SK-N-SH treated with all-trans-retinoic acid at 6 μM for 48 hours (cell line): ENCODE data around the gene FNIP1.

Experiments
- ATAC-seq: fragments of 200-7000 bp; cut with Tn5 transposase; 3 replicates; pipeline ENCODE4 v1.9.1; 2020; ENCODE audit warnings: mild to moderate bottlenecking, moderate library complexity
- ARNTL ChIP-seq: fragments of 450-650 bp; formaldehyde crosslinking; IDR thresholded peaks from 2 replicates; pipeline ENCODE4 v1.5.0; 2020; ENCODE audit warnings: low read depth, mild to moderate bottlenecking, moderate library complexity, borderline replicate concordance
- CREB5 ChIP-seq: fragments of 250-450 bp; sonication (Bioruptor Pico); IDR thresholded peaks from 2 replicates; pipeline ENCODE4 v1.5.1; 2020; ENCODE audit warnings: low read depth, mild to moderate bottlenecking, moderate library complexity
- ESRRG ChIP-seq: fragments of 250-450 bp; sonication (Bioruptor Pico); IDR thresholded peaks from 2 replicates; pipeline ENCODE4 v1.6.1; 2021; ENCODE audit warnings: mild to moderate bottlenecking
- GLIS3 ChIP-seq: fragments of 250-450 bp; sonication (Bioruptor Pico); IDR thresholded peaks from 2 replicates; pipeline ENCODE4 v1.5.0; 2020; ENCODE audit warnings: mild to moderate bottlenecking, moderate library complexity
- ISL1 ChIP-seq: fragments of 250-450 bp; sonication (Bioruptor Pico); IDR thresholded peaks from 2 replicates; pipeline ENCODE4 v2.1.2; 2022; ENCODE audit warnings: mild to moderate bottlenecking, moderate library complexity
- OSR1 ChIP-seq: fragments of 250-450 bp; sonication (Bioruptor Pico); IDR thresholded peaks from 2 replicates; pipeline ENCODE4 v1.8.0; 2022; ENCODE audit warnings: moderate library complexity, mild to moderate bottlenecking, inconsistent platforms
- PATZ1 ChIP-seq: fragments of 250-450 bp; sonication (Bioruptor Pico); IDR thresholded peaks from 2 replicates; pipeline ENCODE4 v1.8.0; 2020; ENCODE audit warnings: mild to moderate bottlenecking, moderate library complexity, borderline replicate concordance
- POU6F1 ChIP-seq: fragments of 250-450 bp; sonication (Bioruptor Pico); IDR thresholded peaks from 2 replicates; pipeline ENCODE4 v1.8.0; 2021; ENCODE audit warnings: low read depth, mild to moderate bottlenecking, moderate library complexity, borderline replicate concordance
- PPARA ChIP-seq: fragments of 250-450 bp; sonication (Bioruptor Pico); IDR thresholded peaks from 2 replicates; pipeline ENCODE4 v1.5.0; 2020; ENCODE audit warnings: mild to moderate bottlenecking, borderline replicate concordance
- RARB ChIP-seq: fragments of 250-450 bp; sonication (Bioruptor Pico); IDR thresholded peaks from 2 replicates; pipeline ENCODE4 v1.8.0; 2021; ENCODE audit warnings: mild to moderate bottlenecking, moderate library complexity
- SNAI2 ChIP-seq: fragments of 250-450 bp; sonication (Bioruptor Pico); IDR thresholded peaks from 2 replicates; pipeline ENCODE4 v1.5.0; 2020; ENCODE audit warnings: mild to moderate bottlenecking, moderate library complexity
- TCF4 ChIP-seq: fragments of 250-450 bp; sonication (Bioruptor Pico); IDR thresholded peaks from 2 replicates; pipeline ENCODE4 v1.8.0; 2021; ENCODE audit warnings: mild to moderate bottlenecking, moderate library complexity, borderline replicate concordance
- TOX ChIP-seq: fragments of 250-450 bp; sonication (Bioruptor Pico); IDR thresholded peaks from 2 replicates; pipeline ENCODE4 v1.8.0; 2021; ENCODE audit warnings: mild to moderate bottlenecking, moderate library complexity, borderline replicate concordance
- TSHZ2 ChIP-seq: fragments of 250-450 bp; sonication (Bioruptor Pico); IDR thresholded peaks from 2 replicates; pipeline ENCODE4 v1.5.0; 2020; ENCODE audit warnings: mild to moderate bottlenecking, moderate library complexity
- ZC3H10 ChIP-seq: fragments of 250-450 bp; sonication (Bioruptor Pico); IDR thresholded peaks from 2 replicates; pipeline ENCODE4 v1.5.1; 2021; ENCODE audit warnings: mild to moderate bottlenecking, moderate library complexity
- ZFP3 ChIP-seq: fragments of 250-450 bp; sonication (Bioruptor Pico); IDR thresholded peaks from 2 replicates; pipeline ENCODE4 v1.5.0; 2020; ENCODE audit warnings: mild to moderate bottlenecking, moderate library complexity
- ZFP30 ChIP-seq: fragments of 450-650 bp; formaldehyde crosslinking; IDR thresholded peaks from 2 replicates; pipeline ENCODE4 v1.5.0; 2022; ENCODE audit warnings: mild to moderate bottlenecking, moderate library complexity
- ZNF565 ChIP-seq: fragments of 450-650 bp; formaldehyde crosslinking; conservative IDR thresholded peaks from 2 replicates; pipeline ENCODE4 v1.5.0; 2020; ENCODE audit warnings: low read depth, mild to moderate bottlenecking, moderate library complexity
- ZNF70 ChIP-seq: fragments of 450-650 bp; formaldehyde crosslinking; IDR thresholded peaks from 2 replicates; pipeline ENCODE4 v1.5.0; 2020; ENCODE audit warnings: mild to moderate bottlenecking, moderate library complexity
- ZNF8 ChIP-seq: fragments of 450-650 bp; formaldehyde crosslinking; IDR thresholded peaks from 2 replicates; pipeline ENCODE4 v1.5.0; 2020; ENCODE audit warnings: mild to moderate bottlenecking, moderate library complexity

FNIP1 gene

GRCh38 chr5:131787736-131788135 is 9.1 kb downstream of the FNIP1 start:
- no peak for ATAC-seq
- TF ChIP-seq PATZ1 (CRISPR knock-in tag) (no peak), ZNF8 (no peak), SNAI2 (CRISPR knock-in tag) (no peak), GLIS3 (CRISPR knock-in tag) (no peak), TSHZ2 (CRISPR knock-in tag) (no peak)
- TF ChIP-seq, all 23 proteins: peak for 0

GRCh38 chr5:131786900-131787692 is 9.7 kb downstream of the FNIP1 start:
- no peak for TF ChIP-seq TCF4
- TF ChIP-seq CREB5: no peak
- TF ChIP-seq RARB (CRISPR knock-in tag): no peak
- no peak for TF ChIP-seq PPARA
- TF ChIP-seq ZFP3 (CRISPR knock-in tag): no peak
- no peak for TF ChIP-seq ZFP30 (CRISPR knock-in tag)
- TF ChIP-seq OSR1 (CRISPR knock-in tag): no peak
- no peak for TF ChIP-seq ZNF70 (CRISPR knock-in tag)
- no peak for TF ChIP-seq ESRRG (CRISPR knock-in tag)
- no peak for TF ChIP-seq ISL1
- TF ChIP-seq TOX (CRISPR knock-in tag): no peak
- no peak for TF ChIP-seq ZC3H10
- TF ChIP-seq ZNF565 (CRISPR knock-in tag): no peak
- no peak for TF ChIP-seq POU6F1 (CRISPR knock-in tag)
- TF ChIP-seq TSHZ2 (CRISPR knock-in tag): no peak
- no peak for ATAC-seq

GRCh38 chr5:131786036-131786435 is 10.8 kb downstream of the FNIP1 start:
- ATAC-seq: no peak
- TF ChIP-seq RARB (CRISPR knock-in tag) (no peak), TOX (CRISPR knock-in tag) (no peak), OSR1 (CRISPR knock-in tag) (no peak), PPARA (no peak), ZC3H10 (no peak), ZNF565 (CRISPR knock-in tag) (no peak), ARNTL (CRISPR knock-in tag) (no peak), ZNF70 (CRISPR knock-in tag) (no peak), TSHZ2 (CRISPR knock-in tag) (no peak), ZFP30 (CRISPR knock-in tag) (no peak), TCF4 (no peak), ZNF8 (no peak), PATZ1 (CRISPR knock-in tag) (no peak), ESRRG (CRISPR knock-in tag) (no peak)
